Spleen (tissue), 11 donors: ENCODE measurements around the gene MRPL55. TPM values are rescaled to one million over a fixed set of nuclear protein-coding genes. Genes with fewer than 3 reads are reported as not detected.
A peak's percentile ranks its signal among the peaks of the same experiment; 100 is the strongest.

Experiments used
- DNase-seq: peaks from one replicate; pipeline ENCODE4 v3.0.0-alpha.2; 2020
- H3K27ac ChIP-seq, 8 donors: fragments of 200-600 bp; sonication (generic) in 7 of 8; 1 replicate in 4 of 8; 2 replicates in 4 of 8; pipeline versions ENCODE4 v1.5.0 to v1.8.0; 2016 to 2021; ENCODE audit warnings: inconsistent platforms in 4 of 8, mild to moderate bottlenecking in 4 of 8, moderate library complexity in 1 of 8
- H3K27me3 ChIP-seq, 7 donors: fragments of 200-600 bp; sonication (generic) in 6 of 7; replicated peaks in 1 of 7; 1 replicate in 4 of 7; 2 replicates in 3 of 7; pipeline versions ENCODE4 v1.5.0 to v1.8.0; 2016 to 2021; ENCODE audit warnings: inconsistent platforms in 3 of 7, mild to moderate bottlenecking in 1 of 7
- H3K36me3 ChIP-seq, 6 donors: fragments of 200-600 bp; sonication (generic) in 5 of 6; 1 replicate in 4 of 6; 2 replicates in 2 of 6; pipeline versions ENCODE4 v1.5.0 to v1.8.0; 2016 to 2021; ENCODE audit warnings: inconsistent platforms in 2 of 6
- H3K4me1 ChIP-seq, 6 donors: fragments of 200-600 bp; sonication (generic) in 5 of 6; 1 replicate in 3 of 6; 2 replicates in 3 of 6; pipeline versions ENCODE4 v1.5.0 to v1.8.0; 2016 to 2021; ENCODE audit warnings: inconsistent platforms in 3 of 6
- H3K4me3 ChIP-seq, 8 donors: fragments of 200-600 bp; sonication (generic) in 7 of 8; 1 replicate in 4 of 8; 2 replicates in 4 of 8; pipeline versions ENCODE4 v1.5.0 to v1.8.0; 2016 to 2021; ENCODE audit warnings: inconsistent platforms in 4 of 8, mild to moderate bottlenecking in 4 of 8, moderate library complexity in 2 of 8
- H3K9me3 ChIP-seq, 8 donors: fragments of 200-600 bp; sonication (generic) in 7 of 8; 1 replicate in 4 of 8; 2 replicates in 4 of 8; pipeline versions ENCODE4 v1.5.0 to v1.8.0; 2016 to 2021; ENCODE audit warnings: inconsistent platforms in 4 of 8
- POLR2A ChIP-seq, 3 donors: fragments of 450-650 bp; IDR thresholded peaks; one replicate each; pipeline ENCODE4 v1.5.1; 2017; ENCODE audit warnings: antibody characterized with exemption in 3 of 3, mild to moderate bottlenecking in 1 of 3
- POLR2AphosphoS5 ChIP-seq, 3 donors: sonication (generic); formaldehyde crosslinking; IDR thresholded peaks; one replicate each; pipeline ENCODE4 v1.5.1; 2017; ENCODE audit warnings: antibody characterized with exemption in 3 of 3
- WGBS, 5 donors: extraction: QIAGEN DNeasy Blood & Tissue Kit in 3 of 5; methylation state at CpG; one replicate each; pipeline versions ENCODE4 v1.1.5 to v1.1.7; 2013 to 2018; 5-methylcytosine and 5-hydroxymethylcytosine counted together
- intact Hi-C: fragments of 100-400 bp; cut with DNase I; formaldehyde crosslinking; loops from one replicate; pipeline ENCODE4 v1.15.0; 2023; ENCODE audit warnings: low total_unique reads
- polyA plus RNA-seq, 3 donors: library from polyadenylated mRNA; stranded (reverse); fragments of 200-250 nt; gene quantifications; one replicate each; pipeline ENCODE4 v1.2.1, GENCODE V29; 2013
- total RNA-seq, 7 donors: library from RNA; depleted of rRNA in 3 of 7; stranded (reverse); fragments of >200 nt in 3 of 7; fragmentation: NEBNext Ultra II Directional in 4 of 7; extraction: Animal tissue kit (Norgen Biotek cat#: 25700) in 4 of 7; gene quantifications; one replicate each; pipeline versions ENCODE4 v1.1.0 to v1.2.1, GENCODE V29; 2016 to 2021
- TF ChIP-seq, protein P1 (sequence below), 11 experiments: fragments of 200-600 bp in 7 of 11; fragments of 450-650 bp in 4 of 11; sonication (generic) in 4 of 11; IDR thresholded peaks in 8 of 11; conservative IDR thresholded peaks in 3 of 11; 1 replicate in 7 of 11; 2 replicates in 4 of 11; pipeline versions ENCODE4 v1.4.0 to v1.8.0; 2016 to 2021; ENCODE audit warnings: antibody characterized with exemption in 11 of 11, inconsistent platforms in 4 of 11, mild to moderate bottlenecking in 1 of 11
- donor health status: healthy with polysubstance abuse.
- donor health status: DM: no; HTN: no; CAD: no; lungs with moderate emphysema.
- donor health status: DM: no; HTN: no; CAD: no.
- donor health status: Bipolar disorder and iron deficiency.
- donor health status: healthy.
- donor health status: DM: no; HTN: no; CAD: no.
- donor health status: DM: yes; HTN: yes; CAD: no.

MRPL55 gene
- total and polyA plus RNA-seq, 10 donors, result 32.3 to 114 (median 72.1) TPM

DNA sequence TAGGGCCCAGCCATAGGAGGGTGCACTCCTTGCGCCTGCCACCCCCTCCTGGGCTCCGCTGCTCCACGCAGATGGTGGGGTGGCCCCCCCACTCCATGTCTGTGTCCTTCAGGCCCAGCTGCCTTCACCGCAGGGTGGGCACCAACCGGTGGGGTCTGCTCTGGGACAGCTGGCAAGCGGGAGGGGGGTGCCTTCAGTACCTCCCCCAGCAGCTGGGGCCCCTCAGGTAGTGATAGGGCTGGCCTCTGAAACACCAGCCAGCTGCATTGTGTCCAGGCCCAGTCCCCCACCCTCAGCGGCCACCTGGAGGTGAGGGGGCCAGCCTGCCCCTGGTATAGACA lies 41.0 kb upstream of the MRPL55 start:
- no peak for DNase-seq
- intact Hi-C loops, result no loop called here
- Histone ChIP-seq H3K4me1 (peaks cover 15 to 68% (median 40%) of the 10 kb centered on the region in 6 donors), H3K4me3 (peak overlapping the region in 3 of 8 donors; percentile 4 to 38 (median 25)), H3K9me3 (no peaks in the 10 kb centered on the region), H3K36me3 (peaks cover 0 to 55% (median 44%) of the 10 kb centered on the region in 6 donors), H3K27me3 (no peaks in the 10 kb centered on the region), H3K27ac (peak overlapping the region in 7 of 8 donors; percentile 69 to 81 (median 76))
- TF ChIP-seq POLR2AphosphoS5 (IDR thresholded peaks at IDR 0.05), result no peak
- TF ChIP-seq, protein P1, sequence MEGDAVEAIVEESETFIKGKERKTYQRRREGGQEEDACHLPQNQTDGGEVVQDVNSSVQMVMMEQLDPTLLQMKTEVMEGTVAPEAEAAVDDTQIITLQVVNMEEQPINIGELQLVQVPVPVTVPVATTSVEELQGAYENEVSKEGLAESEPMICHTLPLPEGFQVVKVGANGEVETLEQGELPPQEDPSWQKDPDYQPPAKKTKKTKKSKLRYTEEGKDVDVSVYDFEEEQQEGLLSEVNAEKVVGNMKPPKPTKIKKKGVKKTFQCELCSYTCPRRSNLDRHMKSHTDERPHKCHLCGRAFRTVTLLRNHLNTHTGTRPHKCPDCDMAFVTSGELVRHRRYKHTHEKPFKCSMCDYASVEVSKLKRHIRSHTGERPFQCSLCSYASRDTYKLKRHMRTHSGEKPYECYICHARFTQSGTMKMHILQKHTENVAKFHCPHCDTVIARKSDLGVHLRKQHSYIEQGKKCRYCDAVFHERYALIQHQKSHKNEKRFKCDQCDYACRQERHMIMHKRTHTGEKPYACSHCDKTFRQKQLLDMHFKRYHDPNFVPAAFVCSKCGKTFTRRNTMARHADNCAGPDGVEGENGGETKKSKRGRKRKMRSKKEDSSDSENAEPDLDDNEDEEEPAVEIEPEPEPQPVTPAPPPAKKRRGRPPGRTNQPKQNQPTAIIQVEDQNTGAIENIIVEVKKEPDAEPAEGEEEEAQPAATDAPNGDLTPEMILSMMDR (IDR thresholded peaks at IDR 0.05 in 8 of 11, conservative IDR thresholded peaks at IDR 0.05 in 3 of 11), result no peak
- TF ChIP-seq POLR2A (IDR thresholded peaks at IDR 0.05), result no peak
- WGBS, 5 donors, result 66 to 100% (median 80%) methylated on average over 3 to 7 of the region's 7 CpGs

DNA sequence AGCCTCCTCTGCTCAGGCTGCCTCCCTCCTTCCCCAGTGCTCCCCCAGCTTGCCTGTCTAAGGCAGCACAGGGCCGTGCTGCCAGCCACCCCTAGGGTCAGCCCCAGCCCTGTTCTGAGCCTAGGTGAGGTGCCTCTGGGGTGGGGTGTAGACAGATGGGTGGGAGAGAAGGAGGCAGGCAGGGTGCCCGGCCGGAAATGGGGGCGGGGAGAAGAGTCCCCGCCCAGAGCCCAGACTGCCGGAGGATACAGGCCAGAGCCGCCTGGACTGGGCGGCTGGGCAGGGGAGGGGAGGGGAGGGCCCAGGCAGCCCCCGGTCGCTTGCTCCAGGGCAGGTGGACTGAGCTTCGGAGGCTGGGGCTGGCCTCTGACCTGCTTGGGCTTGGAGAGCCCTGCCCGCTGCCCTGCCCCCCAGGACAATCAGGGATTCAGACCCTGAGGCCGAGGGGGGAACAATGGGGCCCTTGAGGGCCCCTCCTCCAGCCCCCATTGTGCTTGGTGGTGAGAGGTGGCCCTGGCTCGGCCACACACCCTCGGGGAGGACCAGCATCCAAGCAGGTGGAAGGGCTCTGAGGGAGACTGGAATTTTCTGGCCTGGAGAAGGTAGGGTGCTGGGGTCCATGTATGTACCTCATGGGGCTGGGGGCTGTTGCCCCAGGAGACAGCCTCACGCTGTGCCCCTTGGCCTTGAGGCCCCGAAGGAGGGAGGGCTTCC lies 40.5 kb upstream of the MRPL55 start, which contains the start of gene GJC2:
TSS of gene GJC2 (plus strand) at position 525 of the 714 bp plus-strand sequence. CDS start 7,829 bp downstream, outside the sequence.
- intact Hi-C loops, result no loop called here
- TF ChIP-seq POLR2AphosphoS5 (IDR thresholded peaks at IDR 0.05), result peak in 1 of 3 donors; percentile 20
- TF ChIP-seq, protein P1 (IDR thresholded peaks at IDR 0.05 in 8 of 11, conservative IDR thresholded peaks at IDR 0.05 in 3 of 11), result no peak
- no peaks in the 10 kb centered on the region for H3K27me3 ChIP-seq
- peak within 1 kb of the TSS in 3 of 8 donors; percentile 4 to 38 (median 25) for H3K4me3 ChIP-seq
- H3K36me3 ChIP-seq, result peaks cover 0 to 60% (median 45%) of the 10 kb centered on the region in 6 donors
- no peaks in the 10 kb centered on the region for H3K9me3 ChIP-seq
- 58 to 75% (median 72%) methylated on average over 6 to 17 of the region's 17 CpGs for WGBS, 5 donors
- no peak for DNase-seq
- H3K4me1 ChIP-seq, result peaks cover 17 to 74% (median 44%) of the 10 kb centered on the region in 6 donors
- peak within 1 kb of the TSS in 7 of 8 donors; percentile 69 to 81 (median 76) for H3K27ac ChIP-seq

DNA sequence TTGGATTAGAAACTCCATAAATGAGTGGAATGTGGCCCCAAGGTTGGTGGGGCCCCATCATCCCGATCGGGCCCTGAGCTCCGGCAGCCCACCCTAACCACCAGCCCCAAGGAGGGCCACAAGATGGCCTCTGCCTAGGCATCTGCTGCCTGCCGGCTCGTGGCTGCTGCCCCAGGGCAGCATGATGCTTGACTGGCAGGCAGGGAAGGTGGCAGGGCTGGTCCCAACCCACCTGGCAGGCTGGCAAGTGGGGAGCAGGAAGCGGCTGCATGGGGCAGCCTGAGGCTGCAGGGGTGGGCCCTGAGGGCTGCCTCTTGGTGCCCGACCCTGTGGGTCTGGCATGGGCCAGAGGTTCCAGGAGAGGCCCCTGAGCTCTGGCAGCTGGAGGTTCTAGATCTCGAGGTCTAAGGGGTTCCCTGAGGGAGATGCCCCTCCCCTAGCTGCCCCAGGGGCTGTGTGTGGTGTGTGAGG lies 39.9 kb upstream of the MRPL55 start:
- 71 to 100% (median 80%) methylated on average over 1 to 8 of the region's 8 CpGs for WGBS, 5 donors
- intact Hi-C loops, result no loop called here
- TF ChIP-seq POLR2AphosphoS5 (IDR thresholded peaks at IDR 0.05), result peak in 1 of 3 donors; percentile 6
- no peak for TF ChIP-seq POLR2A (IDR thresholded peaks at IDR 0.05)

DNA sequence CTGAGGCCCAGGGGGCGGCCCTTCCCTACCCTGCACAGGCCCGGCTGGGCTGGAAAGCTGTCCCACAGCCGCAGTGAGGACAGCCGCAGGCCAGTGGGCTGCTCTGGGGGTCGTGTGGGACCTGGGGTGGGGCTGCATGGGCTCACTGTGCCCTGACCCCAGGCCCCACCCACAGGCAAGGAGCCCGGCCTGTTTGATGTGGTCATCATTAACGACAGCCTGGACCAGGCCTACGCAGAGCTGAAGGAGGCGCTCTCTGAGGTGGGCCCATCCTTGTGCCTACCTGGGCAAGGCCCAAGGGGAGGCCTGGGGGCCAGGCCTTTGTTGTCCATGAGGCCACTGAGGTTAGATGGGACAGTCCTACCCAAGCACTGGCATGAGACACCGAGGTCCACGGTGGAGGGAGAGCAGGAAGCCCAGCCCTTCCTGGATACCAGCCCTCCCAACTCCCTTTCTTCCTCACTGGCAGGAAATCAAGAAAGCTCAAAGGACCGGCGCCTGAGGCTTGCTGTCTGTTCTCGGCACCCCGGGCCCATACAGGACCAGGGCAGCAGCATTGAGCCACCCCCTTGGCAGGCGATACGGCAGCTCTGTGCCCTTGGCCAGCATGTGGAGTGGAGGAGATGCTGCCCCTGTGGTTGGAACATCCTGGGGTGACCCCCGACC lies 39.2 kb upstream of the MRPL55 start:
- Histone ChIP-seq H3K4me3 (no peak overlapping the region), H3K4me1 (peaks cover 25 to 86% (median 57%) of the 10 kb centered on the region in 6 donors), H3K36me3 (peaks cover 0 to 67% (median 45%) of the 10 kb centered on the region in 6 donors), H3K27ac (peak overlapping the region; percentile 51 to 81 (median 74)), H3K9me3 (no peaks in the 10 kb centered on the region), H3K27me3 (no peaks in the 10 kb centered on the region)
- no peak for DNase-seq
- WGBS, 5 donors, result 54 to 72% (median 68%) methylated on average over 8 to 18 of the region's 18 CpGs
- intact Hi-C loops, result no loop called here
- no peak for TF ChIP-seq POLR2A (IDR thresholded peaks at IDR 0.05)
- TF ChIP-seq POLR2AphosphoS5 (IDR thresholded peaks at IDR 0.05), result peak; percentile 15 to 27 (median 24)
- TF ChIP-seq, protein P1 (IDR thresholded peaks at IDR 0.05 in 8 of 11, conservative IDR thresholded peaks at IDR 0.05 in 3 of 11), result no peak

More for the DNA sequence above, 39.9 kb upstream of the MRPL55 start:
- DNase-seq, result no peak
- Histone ChIP-seq H3K4me1 (peaks cover 23 to 80% (median 50%) of the 10 kb centered on the region in 6 donors), H3K27me3 (no peaks in the 10 kb centered on the region), H3K9me3 (no peaks in the 10 kb centered on the region), H3K4me3 (no peak overlapping the region), H3K36me3 (peaks cover 0 to 66% (median 45%) of the 10 kb centered on the region in 6 donors), H3K27ac (peak overlapping the region in 7 of 8 donors; percentile 51 to 81 (median 76))
